Transverse colon (tissue), 4 donors: ENCODE measurements around the gene LSMEM2.

Experiments
- CTCF ChIP-seq, 5 experiments: fragments of 200-600 bp in 3 of 5; fragments of 450-650 bp in 2 of 5; sonication (generic) in 3 of 5; IDR thresholded peaks; 1 replicate in 2 of 5; 2 replicates in 3 of 5; pipeline ENCODE4 v1.5.1; 2016 to 2017; ENCODE audit warnings: antibody characterized with exemption in 5 of 5, inconsistent platforms in 3 of 5, mild to moderate bottlenecking in 2 of 5, moderate library complexity in 1 of 5
- POLR2AphosphoS5 ChIP-seq, 3 donors: sonication (generic); formaldehyde crosslinking; IDR thresholded peaks; one replicate each; pipeline ENCODE4 v1.6.1; 2016; ENCODE audit warnings: antibody characterized with exemption in 3 of 3

- TF ChIP-seq CTCF (IDR thresholded peaks at IDR 0.05) (peak; percentile 44 to 70 (median 53)), POLR2AphosphoS5 (IDR thresholded peaks at IDR 0.05) (peak in 2 of 3 donors; percentile 52 to 61)
Observed at GRCh38 chr3:50321336-50322114, 42.6 kb downstream of the LSMEM2 start.
